Thoracic aorta (tissue), 2 donors: Measurements from ENCODE around the gene OR51E2. TPM values are rescaled to one million over a fixed set of nuclear protein-coding genes. Genes with fewer than 3 reads are reported as not detected.

Experiments used
- ATAC-seq: fragments of 150-250 bp; one replicate; pipeline ENCODE4 v1.8.0; 2017; ENCODE audit warnings: low read depth; ENCODE audit not compliant: insufficient number of reproducible peaks, low FRiP score
- DNase-seq: peaks from one replicate; pipeline ENCODE4 v3.0.0-alpha.2; 2020; ENCODE audit warnings: low spot score
- H3K27ac ChIP-seq, 2 donors: fragments of 200-600 bp; sonication (generic); 1 replicate in 1 of 2; 2 replicates in 1 of 2; pipeline ENCODE4 v1.5.1; 2016; ENCODE audit warnings: mild to moderate bottlenecking in 2 of 2, moderate library complexity in 2 of 2
- H3K27me3 ChIP-seq: fragments of 200-600 bp; sonication (generic); replicated peaks from 2 replicates; pipeline ENCODE4 v1.6.0; 2016; ENCODE audit warnings: mild to moderate bottlenecking; ENCODE audit not compliant: insufficient read depth
- H3K36me3 ChIP-seq: fragments of 200-600 bp; sonication (generic); one replicate; pipeline ENCODE4 v1.5.1; 2016
- H3K4me1 ChIP-seq, 2 donors: fragments of 200-600 bp; sonication (generic); 1 replicate in 1 of 2; 2 replicates in 1 of 2; pipeline versions ENCODE4 v1.5.1 to v1.6.0; 2016; ENCODE audit warnings: low read depth in 2 of 2, mild to moderate bottlenecking in 1 of 2; ENCODE audit not compliant: control insufficient read depth in 1 of 2
- H3K4me3 ChIP-seq: fragments of 200-600 bp; sonication (generic); 2 replicates; pipeline ENCODE4 v1.5.1; 2016; ENCODE audit warnings: mild to moderate bottlenecking
- H3K9me3 ChIP-seq: fragments of 200-600 bp; sonication (generic); 2 replicates; pipeline ENCODE4 v1.5.1; 2016
- CTCF ChIP-seq: fragments of 200-600 bp; sonication (generic); IDR thresholded peaks from one replicate; pipeline ENCODE4 v1.5.1; 2019; ENCODE audit warnings: antibody characterized with exemption
- total RNA-seq, 2 donors: library from RNA; depleted of rRNA; stranded (reverse); fragments of >200 nt; gene quantifications; one replicate each; pipeline versions ENCODE4 v1.1.0 to v1.2.3, GENCODE V29; 2016

The OR51E2 gene
- total RNA-seq, 2 donors from 2014 or later: not detected

- TF ChIP-seq CTCF: no peak
- no peak for DNase-seq
- Histone ChIP-seq H3K4me1 (no peaks in the 10 kb centered on the region), H3K27me3 (no peaks in the 10 kb centered on the region), H3K27ac (no peak overlapping the region), H3K9me3 (no peaks in the 10 kb centered on the region), H3K36me3 (no peaks in the 10 kb centered on the region), H3K4me3 (no peak overlapping the region)
- no peak for ATAC-seq
Observed at GRCh38 chr11:4645974-4646373, 51.7 kb downstream of the OR51E2 start.

GRCh38 chr11:4644233-4644632, 53.4 kb downstream of the OR51E2 start:
- no peak for DNase-seq
- no peaks in the 10 kb centered on the region for H3K36me3 ChIP-seq
- no peak overlapping the region for H3K27ac ChIP-seq
- H3K9me3 ChIP-seq: no peaks in the 10 kb centered on the region
- TF ChIP-seq CTCF: no peak
- no peak for ATAC-seq
- H3K4me1 ChIP-seq: no peaks in the 10 kb centered on the region
- no peak overlapping the region for H3K4me3 ChIP-seq
- H3K27me3 ChIP-seq: no peaks in the 10 kb centered on the region

GRCh38 chr11:4643682-4644081, 54.0 kb downstream of the OR51E2 start, which contains the start of gene OR51E1:
Gene OR51E1, plus strand, starts transcription at chr11:4643982. Its CDS starts 8,545 bp downstream, at chr11:4652527.
- no peaks in the 10 kb centered on the region for H3K4me1 ChIP-seq
- no peaks in the 10 kb centered on the region for H3K9me3 ChIP-seq
- no peak for TF ChIP-seq CTCF
- DNase-seq (no peak), ATAC-seq (no peak)
- H3K27me3 ChIP-seq: no peaks in the 10 kb centered on the region
- H3K27ac ChIP-seq: no peak within 1 kb of the TSS
- H3K4me3 ChIP-seq: no peak within 1 kb of the TSS
- no peaks in the 10 kb centered on the region for H3K36me3 ChIP-seq

- H3K27ac ChIP-seq: no peak overlapping the region
- H3K4me3 ChIP-seq: no peak overlapping the region
- no peak for TF ChIP-seq CTCF
- H3K9me3 ChIP-seq: no peaks in the 10 kb centered on the region
- H3K36me3 ChIP-seq: no peaks in the 10 kb centered on the region
- no peaks in the 10 kb centered on the region for H3K4me1 ChIP-seq
- no peak for ATAC-seq
- no peak for DNase-seq
- no peaks in the 10 kb centered on the region for H3K27me3 ChIP-seq
Observed at GRCh38 chr11:4643076-4643475, 54.6 kb downstream of the OR51E2 start.

GRCh38 chr11:4642043-4642442, 55.6 kb downstream of the OR51E2 start:
- ATAC-seq: no peak
- no peaks in the 10 kb centered on the region for H3K4me1 ChIP-seq
- no peaks in the 10 kb centered on the region for H3K9me3 ChIP-seq
- no peak overlapping the region for H3K4me3 ChIP-seq
- H3K27ac ChIP-seq: no peak overlapping the region
- no peaks in the 10 kb centered on the region for H3K27me3 ChIP-seq
- no peak for DNase-seq
- TF ChIP-seq CTCF: no peak
- no peaks in the 10 kb centered on the region for H3K36me3 ChIP-seq
